Endometrium (tissue), 2 donors: ENCODE data around the gene C6orf89.

Experiments
- FAIRE-seq: peaks from 2 replicates; lab custom pipeline; 2012; peaks lifted over from hg19 to GRCh38; lab: Jason Lieb, UNC
- donor health status: control.
- donor health status: control.

The C6orf89 gene

DNA sequence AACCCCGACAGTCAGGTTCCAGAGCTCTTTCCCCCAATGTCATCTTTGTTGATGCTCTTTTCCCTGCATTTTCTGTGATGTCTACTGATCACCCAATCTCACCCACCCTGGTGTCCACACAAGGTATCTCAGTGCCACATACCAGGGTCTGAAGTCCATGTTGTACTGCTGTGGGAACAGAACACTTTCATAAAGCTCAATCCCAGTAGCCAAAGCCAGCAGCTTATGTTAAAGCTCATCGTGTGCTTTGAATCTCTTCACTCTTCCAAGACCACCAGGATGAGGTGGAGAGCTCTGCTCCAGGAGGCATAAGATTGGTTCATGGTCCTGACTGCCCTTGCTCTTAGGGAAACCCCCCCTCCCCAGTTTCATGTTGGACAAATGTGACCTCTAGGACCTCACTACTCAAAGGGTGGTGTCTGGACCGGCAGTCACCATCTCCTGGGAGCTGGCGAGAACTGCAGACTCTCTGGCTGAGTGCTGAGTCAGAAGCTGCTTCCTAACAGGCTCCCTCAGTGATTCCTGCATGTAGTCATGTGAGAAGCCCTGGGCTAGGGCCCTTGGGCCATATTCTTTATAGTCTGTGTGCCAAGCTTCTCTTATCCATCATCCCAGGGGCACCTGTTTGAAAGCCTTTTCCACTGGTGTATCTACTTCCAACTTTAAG lies 33.1 kb upstream of the C6orf89 start:
- no peak for FAIRE-seq

DNA sequence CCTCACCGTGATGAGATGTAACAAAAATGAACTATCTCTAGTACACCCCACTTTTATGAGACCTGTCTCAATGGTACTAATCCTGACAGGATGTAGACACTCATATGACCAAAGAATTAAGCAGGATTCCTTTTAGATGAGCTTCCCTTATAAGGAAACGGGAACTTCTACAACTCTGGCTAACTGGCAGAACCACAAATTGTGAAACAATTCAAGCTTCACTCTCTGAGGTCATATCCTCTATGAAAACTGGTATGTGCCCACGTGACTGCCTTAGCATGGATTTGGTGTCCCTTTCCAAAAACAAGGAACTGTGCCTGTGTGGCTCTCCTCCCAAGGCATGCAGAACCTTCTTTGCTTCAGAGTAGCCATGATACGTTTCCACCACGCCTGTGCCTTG lies 32.4 kb upstream of the C6orf89 start:
- FAIRE-seq, result no peak

- no peak for FAIRE-seq
These were observed 30.0 kb upstream of the C6orf89 start for GRCh38 chr6:36855750-36856149.

DNA sequence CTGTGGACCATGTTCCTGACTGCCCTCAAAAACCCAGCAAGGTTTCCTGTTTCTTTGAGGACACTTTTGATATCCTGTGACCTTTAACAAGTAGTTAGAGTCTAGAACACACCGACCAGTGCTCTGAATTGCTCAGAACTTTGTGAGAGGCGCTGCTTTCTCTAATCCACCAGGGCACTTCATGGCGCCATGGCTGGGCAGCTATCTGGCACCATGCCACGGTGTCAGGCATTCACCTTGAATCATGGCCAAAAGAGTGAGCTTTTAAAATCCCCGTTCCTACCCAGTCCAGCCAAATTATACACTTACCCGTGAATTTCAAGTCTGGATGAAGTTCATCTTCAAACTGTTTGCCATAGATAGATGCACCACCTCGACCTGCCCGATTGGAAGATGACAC lies 29.5 kb upstream of the C6orf89 start:
- FAIRE-seq, result no peak

GRCh38 chr6:36857325-36857724 lies 28.4 kb upstream of the C6orf89 start:
- FAIRE-seq, result no peak

DNA sequence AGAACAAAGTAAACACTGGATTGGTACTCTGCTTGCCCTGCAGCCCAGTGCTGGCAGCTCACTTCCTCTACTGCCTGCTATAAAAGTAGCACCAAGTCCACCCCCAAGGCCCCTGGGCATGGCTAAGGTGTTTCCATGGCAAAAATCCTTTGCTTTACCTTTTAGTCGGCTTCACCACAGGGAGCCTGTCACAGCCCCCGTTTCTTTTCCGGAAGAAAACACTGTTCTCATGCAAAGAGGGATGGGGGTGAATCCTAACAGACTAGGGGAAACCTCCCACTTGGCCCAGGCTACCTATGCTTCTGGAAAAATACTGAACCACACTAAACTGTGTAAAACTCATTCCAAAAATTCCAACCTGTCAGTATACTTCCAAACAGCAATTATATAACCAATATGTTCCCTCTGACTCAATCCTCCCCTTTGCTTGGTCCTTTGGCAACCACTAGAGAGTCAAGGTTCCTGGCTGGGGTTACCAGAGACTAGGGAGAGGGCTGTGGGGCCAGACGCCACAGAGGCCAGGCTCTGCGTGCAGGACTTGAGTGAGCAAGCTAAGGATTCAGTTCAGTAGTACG lies 27.3 kb upstream of the C6orf89 start:
- no peak for FAIRE-seq

GRCh38 chr6:36860126-36860525 lies 25.6 kb upstream of the C6orf89 start:
- FAIRE-seq, result no peak

GRCh38 chr6:36862164-36862847 lies 23.4 kb upstream of the C6orf89 start:
- no peak for FAIRE-seq

- no peak for FAIRE-seq
These were observed 22.8 kb upstream of the C6orf89 start for GRCh38 chr6:36862848-36863382.

DNA sequence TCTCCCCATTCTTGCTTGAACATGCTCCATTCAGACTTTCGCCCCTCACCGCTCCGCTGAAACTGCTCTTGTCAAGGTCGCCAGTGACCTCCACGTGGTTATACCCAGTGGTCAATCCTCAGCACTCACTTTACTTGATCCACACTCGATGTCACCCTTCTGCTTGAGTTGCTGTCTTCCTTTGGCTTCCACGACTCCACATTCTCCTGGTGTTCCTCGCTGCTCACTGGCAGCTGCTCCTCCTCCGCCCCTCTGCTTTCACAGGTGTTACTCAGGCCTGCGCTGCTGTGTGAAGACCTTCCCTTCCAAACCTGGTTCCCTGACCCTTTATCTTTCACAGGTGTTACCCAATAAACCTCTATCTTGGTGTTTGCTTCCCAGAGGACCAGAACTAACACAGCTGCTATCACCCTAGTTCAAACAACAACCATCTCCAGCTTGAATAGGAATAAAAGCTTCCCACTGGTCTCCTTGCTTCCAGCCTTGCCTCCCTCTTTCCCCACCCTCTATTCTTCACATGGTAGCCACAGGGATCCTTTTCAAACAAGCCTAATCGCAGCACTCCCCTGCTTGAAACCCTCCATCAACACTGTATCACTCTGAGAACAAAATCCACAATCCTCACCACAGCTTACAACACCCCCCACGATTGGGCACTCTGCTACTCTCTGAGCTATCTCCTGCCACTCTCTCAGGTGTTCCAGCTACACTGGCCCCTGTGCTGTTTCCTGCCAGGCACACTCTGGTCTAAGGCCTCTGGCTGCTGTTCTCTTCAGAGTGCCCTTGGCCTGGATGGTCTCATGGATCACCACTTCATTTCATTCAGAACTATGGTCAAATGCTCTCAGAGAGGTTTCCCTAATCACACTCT lies 21.8 kb upstream of the C6orf89 start:
- FAIRE-seq, result no peak

- FAIRE-seq, result no peak
These were observed 19.9 kb upstream of the C6orf89 start for GRCh38 chr6:36865835-36866234.

GRCh38 chr6:36867471-36868224 lies 18.1 kb upstream of the C6orf89 start:
- FAIRE-seq, result no peak

DNA sequence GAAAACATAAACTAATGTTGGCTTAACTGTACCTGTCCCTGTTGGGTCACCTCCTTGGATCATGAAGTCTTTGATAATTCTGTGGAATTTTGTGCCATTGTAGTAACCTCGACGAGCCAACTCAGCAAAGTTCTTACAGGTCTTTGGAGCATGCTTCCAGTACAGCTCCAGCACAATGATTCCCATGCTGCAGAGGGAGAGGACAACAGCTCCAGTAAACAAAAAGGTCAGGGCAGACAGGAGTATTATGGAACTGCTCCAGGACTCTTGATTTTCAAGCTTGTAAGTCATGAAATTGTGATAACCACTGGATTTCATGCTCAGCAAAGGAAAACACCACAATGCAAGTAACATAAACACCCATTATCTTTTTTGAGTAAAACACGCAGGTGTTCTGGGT lies 14.1 kb upstream of the C6orf89 start:
- FAIRE-seq, result no peak

- no peak for FAIRE-seq
These were observed 12.6 kb upstream of the C6orf89 start for GRCh38 chr6:36873115-36873514.

DNA sequence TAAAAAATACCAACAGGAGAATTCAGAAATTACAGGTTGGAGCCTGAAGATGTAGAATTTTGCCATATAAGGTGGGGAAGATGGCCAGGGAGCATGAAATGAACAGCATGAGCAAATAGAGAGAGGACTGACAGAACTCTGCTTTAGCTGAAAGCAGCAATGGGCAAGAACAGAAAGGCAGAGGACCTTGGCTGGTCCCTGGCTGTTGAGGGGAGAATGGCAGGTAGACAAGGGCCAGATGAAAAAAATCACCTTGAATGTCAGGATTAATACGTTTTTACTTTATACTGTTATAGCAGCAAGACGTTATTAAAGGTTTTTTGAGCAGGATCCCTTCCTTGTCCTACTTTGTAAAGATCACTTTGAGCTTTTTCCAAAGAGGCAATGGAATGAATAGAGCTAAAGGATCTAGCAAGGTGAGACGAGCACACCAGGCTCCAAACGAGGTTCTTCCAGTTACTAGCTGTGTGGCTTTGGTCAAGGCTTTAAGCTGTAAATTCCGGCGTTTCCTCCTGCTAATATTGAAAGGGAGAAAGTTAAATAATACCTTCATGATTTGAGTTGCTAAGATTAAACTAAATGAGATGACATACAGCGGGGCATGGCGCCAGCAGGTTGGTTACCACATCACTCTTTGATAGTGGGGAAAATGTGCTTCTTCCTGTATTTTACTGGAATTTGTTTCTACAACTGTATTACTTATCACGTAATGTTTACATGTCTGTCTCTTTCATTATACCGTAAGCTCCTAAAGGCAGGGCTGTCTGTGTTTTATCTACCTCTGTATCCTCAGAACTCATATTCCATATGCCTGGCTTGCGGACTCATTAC lies 11.9 kb upstream of the C6orf89 start:
- no peak for FAIRE-seq

GRCh38 chr6:36874443-36875249 lies 11.1 kb upstream of the C6orf89 start, which contains the start of gene PPIL1:
Gene PPIL1, minus strand, starts transcription at chr6:36874803. Its CDS starts 31 bp downstream, at chr6:36874772.
- peak; percentile 33 for FAIRE-seq

GRCh38 chr6:36875250-36875633 lies 10.5 kb upstream of the C6orf89 start:
- no peak for FAIRE-seq

DNA sequence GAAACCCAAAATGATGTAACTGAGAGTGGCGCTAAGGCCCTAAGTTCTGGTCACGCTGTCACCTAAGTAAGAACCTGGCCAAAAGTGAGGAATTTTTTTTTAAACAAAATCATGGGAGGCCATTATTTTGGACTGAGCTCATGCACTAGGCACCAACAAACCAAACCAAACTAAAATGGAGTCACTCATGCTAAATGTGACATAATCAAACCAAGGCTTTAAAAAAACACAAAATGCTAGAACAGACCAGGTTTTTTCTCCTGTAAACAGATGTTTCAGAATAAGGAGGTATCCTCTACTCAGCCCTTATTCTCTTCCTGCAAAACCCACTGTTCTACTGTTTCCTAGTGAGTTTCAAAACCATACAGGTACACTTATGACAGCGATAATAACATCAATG lies 1.1 kb upstream of the C6orf89 start:
- FAIRE-seq, result no peak

GRCh38 chr6:36886950-36887618 lies 1.3 kb downstream of the C6orf89 start:
- FAIRE-seq, result no peak
